ENCODE data around the gene MPP2. TPM values are rescaled to one million over a fixed set of nuclear protein-coding genes. Genes with fewer than 3 reads are reported as not detected.

Gene MPP2
- total RNA-seq, 6 donors from 2014 or later: 0.20 to 2.0 (median 0.74) TPM; not detected in 1

DNA sequence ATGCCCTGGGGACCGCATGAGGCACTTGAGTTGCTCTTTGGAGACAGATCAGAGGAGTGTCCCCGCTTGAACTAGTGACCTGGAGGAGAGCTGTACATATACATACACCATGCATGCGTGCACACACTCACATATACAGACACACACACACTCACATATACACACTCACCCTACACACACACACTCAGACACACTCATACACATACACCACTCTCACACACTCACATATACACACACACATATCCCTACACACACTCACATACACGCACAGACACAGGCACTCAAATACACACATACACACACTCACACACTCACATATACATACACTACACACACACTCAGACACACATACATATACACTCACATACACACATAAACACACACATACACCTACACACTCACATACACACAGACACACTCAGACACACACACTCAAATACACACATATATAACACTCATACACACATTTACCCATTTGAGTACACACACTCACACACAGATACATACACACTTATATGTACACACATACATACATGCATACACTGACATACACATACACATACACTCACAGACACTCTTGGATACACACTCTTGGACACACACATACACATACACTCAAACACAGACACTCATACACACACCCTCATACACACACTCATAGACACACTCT, 5.4 kb upstream of the MPP2 start:
- Histone ChIP-seq H3K4me1 (peaks cover 5 to 19% (median 12%) of the 10 kb centered on the region in 4 donors), H3K27ac (no peak overlapping the region), H3K9me3 (no peaks in the 10 kb centered on the region), H3K36me3 (no peaks in the 10 kb centered on the region), H3K4me3 (no peak overlapping the region), H3K27me3 (peaks cover 0 to 8% (median 3%) of the 10 kb centered on the region in 4 donors)
- no peak for ATAC-seq (ENCODE audit: low FRiP score in 2 of 2)
- WGBS, 2 donors: 64% methylated on average over 4 of the region's 4 CpGs
- DNase-seq: no peak
- TF ChIP-seq CTCF (IDR thresholded peaks at IDR 0.05): no peak
- no peak for TF ChIP-seq EP300 (IDR thresholded peaks at IDR 0.05)
- TF ChIP-seq POLR2A (IDR thresholded peaks at IDR 0.05): no peak
- no peak for TF ChIP-seq POLR2AphosphoS5 (IDR thresholded peaks at IDR 0.05)

DNA sequence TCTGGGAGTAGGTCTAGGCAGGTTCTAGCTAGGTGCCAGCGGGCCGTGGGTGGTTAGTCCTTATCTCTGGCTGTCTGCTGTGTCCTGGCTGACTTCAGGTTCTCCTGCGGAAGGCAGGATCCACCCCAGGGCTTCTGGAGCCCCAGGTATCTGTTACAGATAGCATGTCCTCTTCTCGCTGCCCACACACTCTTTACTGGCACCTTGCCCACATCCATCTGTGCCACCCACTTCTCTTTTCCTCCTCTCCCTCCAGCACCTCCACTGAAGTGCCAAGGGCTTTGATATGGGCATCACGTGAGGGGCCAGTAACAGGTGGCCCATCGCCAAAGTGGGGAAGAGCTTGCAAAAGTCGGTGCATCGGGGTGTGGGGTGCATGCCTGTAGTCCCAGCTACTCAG, 4.6 kb upstream of the MPP2 start:
- Histone ChIP-seq H3K27me3 (peaks cover 0 to 14% (median 6%) of the 10 kb centered on the region in 4 donors), H3K4me1 (peaks cover 13 to 19% (median 15%) of the 10 kb centered on the region in 4 donors), H3K4me3 (no peak overlapping the region), H3K9me3 (no peaks in the 10 kb centered on the region), H3K36me3 (no peaks in the 10 kb centered on the region), H3K27ac (no peak overlapping the region)
- TF ChIP-seq POLR2A (IDR thresholded peaks at IDR 0.05): no peak
- TF ChIP-seq POLR2AphosphoS5 (IDR thresholded peaks at IDR 0.05): no peak
- TF ChIP-seq CTCF (IDR thresholded peaks at IDR 0.05): no peak
- TF ChIP-seq EP300 (IDR thresholded peaks at IDR 0.05): no peak
- ATAC-seq (ENCODE audit: low FRiP score in 2 of 2) (no peak), DNase-seq (no peak)
- 48 to 61% methylated on average over 7 to 8 of the region's 8 CpGs for WGBS, 2 donors

- Histone ChIP-seq H3K4me3 (no peak overlapping the region), H3K27ac (no peak overlapping the region), H3K4me1 (peaks cover 27 to 32% (median 28%) of the 10 kb centered on the region in 4 donors), H3K9me3 (no peaks in the 10 kb centered on the region), H3K36me3 (no peaks in the 10 kb centered on the region), H3K27me3 (peaks cover 0 to 29% (median 14%) of the 10 kb centered on the region in 4 donors)
- WGBS, 2 donors: 65 to 75% methylated on average over 7 of the region's 7 CpGs
- no peak for ATAC-seq (ENCODE audit: low FRiP score in 2 of 2)
- TF ChIP-seq POLR2AphosphoS5 (IDR thresholded peaks at IDR 0.05): no peak
- no peak for TF ChIP-seq EP300 (IDR thresholded peaks at IDR 0.05)
- TF ChIP-seq CTCF (IDR thresholded peaks at IDR 0.05): no peak
- no peak for TF ChIP-seq POLR2A (IDR thresholded peaks at IDR 0.05)
- no peak for DNase-seq
Observed at GRCh38 chr17:43909537-43910231, 2.3 kb upstream of the MPP2 start.

DNA sequence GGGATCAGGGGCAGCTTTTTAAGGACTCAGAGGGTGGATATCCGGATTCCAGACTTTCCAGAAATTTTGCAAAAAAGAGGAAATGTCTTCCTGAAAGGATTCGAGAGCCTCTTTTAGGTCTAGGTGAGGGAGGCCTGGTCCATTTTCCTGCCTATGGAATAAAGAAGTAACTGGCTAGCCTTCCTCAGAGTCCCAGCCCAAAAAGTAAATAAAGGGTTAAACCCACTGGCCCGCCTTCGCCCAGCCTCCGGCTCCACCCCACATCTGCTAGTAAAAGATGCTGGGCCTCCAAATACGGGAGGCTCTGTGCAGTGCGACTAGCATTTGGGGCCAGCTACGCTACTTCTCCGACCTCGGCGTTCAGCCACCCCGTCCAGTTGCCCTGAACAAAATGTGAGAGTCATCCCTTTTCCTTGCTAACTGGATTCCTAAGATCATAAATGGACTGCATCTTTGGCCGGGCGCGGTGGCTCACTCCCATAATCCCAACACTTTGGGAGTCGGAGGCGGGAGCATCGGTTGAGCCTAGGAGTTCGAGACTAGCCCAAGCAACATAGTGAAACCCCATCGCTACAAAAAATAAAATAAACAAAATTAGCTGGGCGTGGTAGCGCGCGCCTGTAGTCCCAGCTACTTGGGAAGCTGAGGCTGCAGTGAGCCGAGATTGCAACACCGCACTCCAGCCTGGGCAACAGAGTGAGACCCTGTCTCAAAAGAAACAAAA, 824 bp upstream of the MPP2 start:
- H3K27ac ChIP-seq: peak overlapping the region in 3 of 4 donors; percentile 58 to 78 (median 64)
- peaks cover 0 to 29% (median 14%) of the 10 kb centered on the region in 4 donors for H3K27me3 ChIP-seq
- H3K9me3 ChIP-seq: no peaks in the 10 kb centered on the region
- peak overlapping the region; percentile 13 to 48 (median 44) for H3K4me3 ChIP-seq
- no peaks in the 10 kb centered on the region for H3K36me3 ChIP-seq
- ATAC-seq (ENCODE audit: low FRiP score in 2 of 2) (peak in 1 of 2 donors; percentile 86), DNase-seq (peak in 1 of 2 donors; percentile 61)
- WGBS, 2 donors: 35% methylated on average over 25 to 26 of the region's 26 CpGs
- no peak for TF ChIP-seq POLR2AphosphoS5 (IDR thresholded peaks at IDR 0.05)
- TF ChIP-seq POLR2A (IDR thresholded peaks at IDR 0.05): no peak
- no peak for TF ChIP-seq EP300 (IDR thresholded peaks at IDR 0.05)
- TF ChIP-seq CTCF (IDR thresholded peaks at IDR 0.05): no peak
- peaks cover 27 to 32% (median 28%) of the 10 kb centered on the region in 4 donors for H3K4me1 ChIP-seq
